A673 (cell line): ENCODE results near the gene UCKL1. TPM values are rescaled to one million over a fixed set of nuclear protein-coding genes. Genes with fewer than 3 reads are reported as not detected.

Experiments used
- BruUV-seq: library from RNA; stranded (reverse); fragments of 400-500 nt; replicated peaks from 2 replicates; lab custom pipeline; 2021; lab: Mats Ljungman, UMichigan
- CTCF ChIA-PET: fragments of 300-600 bp; sonication (Branson Sonifier 250); formaldehyde crosslinking; loops from one replicate; lab custom pipeline; 2022; ENCODE audit warnings: antibody characterized with exemption; lab: Charles Lee
- POLR2A ChIA-PET: fragments of 300-600 bp; sonication (Branson Sonifier 250); formaldehyde crosslinking; loops from one replicate; lab custom pipeline; 2022; ENCODE audit warnings: antibody characterized with exemption; ENCODE audit not compliant: low non-redundant PET; lab: Charles Lee
- DNase-seq: peaks from one replicate; pipeline ENCODE4 v3.0.0-alpha.2; 2015; ENCODE audit warnings: low spot score
- H3K27ac ChIP-seq: fragments of 200-600 bp; sonication (generic); 2 replicates; pipeline ENCODE4 v1.5.1; 2016; ENCODE audit warnings: mixed run types, low read depth, mild to moderate bottlenecking, mixed read lengths, antibody characterized with exemption, low read length; ENCODE audit not compliant: poor library complexity, severe bottlenecking
- H3K27me3 ChIP-seq: fragments of 200-600 bp; sonication (generic); replicated peaks from 2 replicates; pipeline ENCODE4 v1.6.1; 2017; ENCODE audit warnings: mixed run types, low read depth, mild to moderate bottlenecking, mixed read lengths, antibody characterized with exemption, low read length; ENCODE audit not compliant: insufficient read depth, poor library complexity
- H3K36me3 ChIP-seq: fragments of 200-600 bp; sonication (generic); 2 replicates; pipeline ENCODE4 v1.6.1; 2016; ENCODE audit warnings: mixed run types, mild to moderate bottlenecking, mixed read lengths, antibody characterized with exemption, low read length; ENCODE audit not compliant: insufficient read depth, poor library complexity, severe bottlenecking
- H3K4me1 ChIP-seq: fragments of 200-600 bp; sonication (generic); 2 replicates; pipeline ENCODE4 v1.6.1; 2017; ENCODE audit warnings: mixed run types, mild to moderate bottlenecking, mixed read lengths, antibody characterized with exemption, low read length; ENCODE audit not compliant: insufficient read depth, poor library complexity, severe bottlenecking
- H3K4me3 ChIP-seq: fragments of 200-600 bp; sonication (generic); 2 replicates; pipeline ENCODE4 v1.5.1; 2016; ENCODE audit warnings: low read depth, mixed run types, mild to moderate bottlenecking, mixed read lengths, low read length; ENCODE audit not compliant: poor library complexity, severe bottlenecking
- H3K9me3 ChIP-seq: fragments of 200-600 bp; sonication (generic); 2 replicates; pipeline ENCODE4 v1.6.1; 2016; ENCODE audit warnings: mixed run types, low read depth, mild to moderate bottlenecking, mixed read lengths, antibody characterized with exemption, low read length; ENCODE audit not compliant: poor library complexity, severe bottlenecking
- CTCF ChIP-seq: fragments of 300-800, 200-600 bp; sonication (generic); conservative IDR thresholded peaks from 2 replicates; pipeline ENCODE4 v1.5.1; 2017; ENCODE audit warnings: low read depth, mild to moderate bottlenecking, antibody characterized with exemption, low read length, moderate library complexity, mixed read lengths
- EZH2 ChIP-seq: fragments of 200-600 bp; sonication (generic); IDR thresholded peaks from 2 replicates; pipeline ENCODE4 v1.6.1; 2017; ENCODE audit warnings: borderline replicate concordance, low read depth, mild to moderate bottlenecking, mixed read lengths, antibody characterized with exemption, low read length; ENCODE audit not compliant: poor library complexity, severe bottlenecking
- intact Hi-C: fragments of 100-400 bp; cut with micrococcal nuclease; formaldehyde crosslinking; loops from one replicate; pipeline ENCODE4 v1.10.0; 2022; ENCODE audit not compliant: unreplicated experiment
- total RNA-seq: library from RNA; stranded (reverse); gene quantifications from 2 replicates; pipeline ENCODE4 v1.2.3, GENCODE V29; 2021

The UCKL1 gene
- total RNA-seq, 1 experiment from 2014 or later, result 53.3 TPM

- H3K27ac ChIP-seq, result peak overlapping the region; percentile 65
- H3K36me3 ChIP-seq, result peaks cover 7% of the 10 kb centered on the region
- no peak for DNase-seq
- H3K4me3 ChIP-seq, result peak overlapping the region; percentile 100
- H3K4me1 ChIP-seq, result peaks cover 23% of the 10 kb centered on the region
- ChIA-PET CTCF (no interaction called here), POLR2A (no interaction called here)
- intact Hi-C loops, result loop anchor here (5.0 to 10.0 kb wide), 2 partner anchors 204 to 442 kb away; partner anchors contain the start of gene PTK6
- BruUV-seq, result no TSS peak
- TF ChIP-seq CTCF (no peak), EZH2 (no peak)
- no peaks in the 10 kb centered on the region for H3K27me3 ChIP-seq
- H3K9me3 ChIP-seq, result no peaks in the 10 kb centered on the region
Observed at GRCh38 chr20:63979229-63979556, 23.0 kb upstream of the UCKL1 start.

DNA sequence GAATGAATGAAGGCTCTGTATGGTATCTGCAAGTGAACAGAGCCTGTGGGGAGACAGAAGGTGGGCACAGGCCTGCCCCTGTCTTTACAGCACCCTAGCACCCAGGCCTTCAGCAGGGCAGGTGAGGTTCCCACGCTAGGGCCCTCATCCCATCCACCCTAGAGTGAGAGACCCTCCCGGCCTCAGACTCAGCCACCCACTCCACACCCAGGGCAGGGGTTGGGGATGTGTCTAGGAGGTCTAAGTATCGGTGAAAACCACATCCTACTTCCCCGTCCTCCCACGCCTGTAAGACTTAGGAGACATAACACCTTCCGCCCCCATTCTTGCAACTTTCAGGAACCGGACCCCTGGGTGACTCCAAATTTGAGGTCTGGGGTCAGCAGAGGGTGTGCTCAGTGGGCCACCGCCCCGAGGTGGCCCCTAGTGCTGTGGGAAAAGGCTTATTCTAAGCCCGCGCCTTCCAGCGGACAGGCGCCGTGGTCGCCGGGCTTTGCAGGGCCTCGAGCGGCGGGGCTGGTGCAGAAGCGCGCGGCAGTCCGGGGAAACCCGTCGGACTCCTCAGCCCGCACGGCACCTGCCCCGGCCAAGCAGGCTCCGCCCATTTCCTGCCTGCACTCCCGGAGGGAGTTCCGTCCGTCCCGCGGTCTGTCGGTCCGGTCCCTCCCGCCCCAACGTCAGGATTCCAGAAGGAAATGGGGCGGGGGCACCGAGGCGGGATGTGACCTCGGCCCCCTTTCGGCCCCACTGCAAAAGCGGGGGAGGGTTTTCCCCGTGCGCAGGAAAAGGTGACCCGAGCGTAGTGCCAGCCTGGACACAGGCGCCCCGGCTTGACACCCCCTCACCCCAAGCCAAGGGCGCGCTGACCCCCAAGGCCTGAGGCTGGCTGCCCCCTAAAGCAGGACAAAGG lies 22.4 kb upstream of the UCKL1 start:
- Histone ChIP-seq H3K36me3 (peaks cover 7% of the 10 kb centered on the region), H3K27ac (peak overlapping the region; percentile 65), H3K4me1 (peaks cover 23% of the 10 kb centered on the region), H3K27me3 (no peaks in the 10 kb centered on the region), H3K4me3 (peak overlapping the region; percentile 100), H3K9me3 (no peaks in the 10 kb centered on the region)
- intact Hi-C loops, result loop anchor here (5.0 to 10.0 kb wide), 2 partner anchors 204 to 441 kb away; partner anchors contain the start of gene PTK6
- no peak for TF ChIP-seq EZH2
- TF ChIP-seq CTCF, result no peak
- CTCF ChIA-PET, result no interaction called here
- POLR2A ChIA-PET, result no interaction called here
- no peak for DNase-seq
- no TSS peak for BruUV-seq

GRCh38 chr20:63977739-63978276 lies 21.6 kb upstream of the UCKL1 start:
- intact Hi-C loops, result loop anchor here (5.0 to 10.0 kb wide), 2 partner anchors 203 to 441 kb away; partner anchors contain the start of gene PTK6
- no peak overlapping the region for H3K4me3 ChIP-seq
- TF ChIP-seq CTCF, result no peak
- no peak for TF ChIP-seq EZH2
- ChIA-PET CTCF (no interaction called here), POLR2A (no interaction called here)
- H3K4me1 ChIP-seq, result peaks cover 23% of the 10 kb centered on the region
- H3K36me3 ChIP-seq, result peaks cover under 1% of the 10 kb centered on the region
- no peak overlapping the region for H3K27ac ChIP-seq
- no TSS peak for BruUV-seq
- DNase-seq, result no peak
- H3K27me3 ChIP-seq, result no peaks in the 10 kb centered on the region
- no peaks in the 10 kb centered on the region for H3K9me3 ChIP-seq
